ENCODE measurements around the gene MLYCD. TPM values are rescaled to one million over a fixed set of nuclear protein-coding genes. Genes with fewer than 3 reads are reported as not detected.

Gene MLYCD
- total and polyA plus RNA-seq, 8 donors, result 4.3 to 11.2 (median 8.9) TPM

DNA sequence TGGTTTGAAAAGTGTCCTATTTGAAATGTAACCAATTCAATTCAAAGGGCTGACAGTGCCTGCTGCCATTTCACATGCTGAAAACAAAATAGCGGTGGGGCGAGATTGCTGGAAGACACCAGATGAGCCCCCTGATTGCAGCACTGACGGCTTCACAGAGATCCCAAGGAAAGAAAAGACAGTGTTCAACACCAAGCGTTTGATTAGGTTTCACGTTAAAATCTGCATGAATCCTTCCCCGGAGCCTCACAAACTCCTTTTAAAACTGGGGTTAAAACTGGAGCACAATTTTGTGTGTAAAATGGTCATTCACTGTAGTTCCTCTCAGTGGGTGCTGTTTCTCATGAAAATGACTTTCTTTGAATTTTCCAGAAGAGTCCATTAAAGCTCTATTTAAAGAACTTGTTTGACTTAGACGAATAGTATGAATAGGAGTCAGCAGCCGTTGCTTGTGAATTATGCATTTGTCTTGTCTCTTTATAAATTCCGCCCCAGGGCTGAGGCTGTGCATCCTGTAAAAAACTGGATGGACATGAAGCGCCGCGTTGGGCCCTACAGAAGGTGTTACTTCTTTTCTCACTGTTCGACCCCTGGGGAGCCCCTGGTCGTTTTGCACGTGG lies 8.8 kb downstream of the MLYCD start:
- peaks cover 0 to 43% (median 13%) of the 10 kb centered on the region in 3 donors for H3K36me3 ChIP-seq
- DNase-seq (no peak), FAIRE-seq (no peak), ATAC-seq (no peak)
- 83 to 84% methylated on average over 15 of the region's 15 CpGs for WGBS, 2 donors
- no peak overlapping the region for H3K27ac ChIP-seq
- no peaks in the 10 kb centered on the region for H3K27me3 ChIP-seq
- intact Hi-C loops (cut with DNase I), result no loop called here
- TF ChIP-seq, protein P1, sequence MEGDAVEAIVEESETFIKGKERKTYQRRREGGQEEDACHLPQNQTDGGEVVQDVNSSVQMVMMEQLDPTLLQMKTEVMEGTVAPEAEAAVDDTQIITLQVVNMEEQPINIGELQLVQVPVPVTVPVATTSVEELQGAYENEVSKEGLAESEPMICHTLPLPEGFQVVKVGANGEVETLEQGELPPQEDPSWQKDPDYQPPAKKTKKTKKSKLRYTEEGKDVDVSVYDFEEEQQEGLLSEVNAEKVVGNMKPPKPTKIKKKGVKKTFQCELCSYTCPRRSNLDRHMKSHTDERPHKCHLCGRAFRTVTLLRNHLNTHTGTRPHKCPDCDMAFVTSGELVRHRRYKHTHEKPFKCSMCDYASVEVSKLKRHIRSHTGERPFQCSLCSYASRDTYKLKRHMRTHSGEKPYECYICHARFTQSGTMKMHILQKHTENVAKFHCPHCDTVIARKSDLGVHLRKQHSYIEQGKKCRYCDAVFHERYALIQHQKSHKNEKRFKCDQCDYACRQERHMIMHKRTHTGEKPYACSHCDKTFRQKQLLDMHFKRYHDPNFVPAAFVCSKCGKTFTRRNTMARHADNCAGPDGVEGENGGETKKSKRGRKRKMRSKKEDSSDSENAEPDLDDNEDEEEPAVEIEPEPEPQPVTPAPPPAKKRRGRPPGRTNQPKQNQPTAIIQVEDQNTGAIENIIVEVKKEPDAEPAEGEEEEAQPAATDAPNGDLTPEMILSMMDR (IDR thresholded peaks at IDR 0.05), result no peak
- peaks cover 0 to 4% (median 0%) of the 10 kb centered on the region in 3 donors for H3K4me1 ChIP-seq
- no peaks in the 10 kb centered on the region for H3K9me3 ChIP-seq
- no peak overlapping the region for H3K4me3 ChIP-seq

DNA sequence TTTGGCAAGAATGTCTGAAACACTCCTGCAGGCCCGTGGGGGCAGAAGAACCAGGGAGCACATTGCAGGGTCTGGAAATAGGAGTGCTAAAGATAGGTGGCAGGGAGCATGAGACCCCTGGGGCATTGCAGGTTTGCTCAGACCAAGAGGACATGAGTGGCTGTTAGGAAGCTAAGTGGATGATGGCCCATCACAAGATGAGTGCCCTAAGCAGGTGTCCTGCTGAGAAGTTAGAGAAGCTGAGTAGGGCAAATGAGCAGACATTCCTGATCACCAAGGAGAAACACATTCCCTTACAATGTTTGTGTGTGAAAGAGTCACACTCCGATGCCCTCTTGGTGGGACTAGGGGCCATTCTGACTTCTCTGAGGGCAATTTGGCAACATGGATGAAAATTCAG lies 9.9 kb downstream of the MLYCD start:
- WGBS, 2 donors, result 77 to 90% methylated on average over 2 of the region's 2 CpGs
- intact Hi-C loops (cut with DNase I), result no loop called here
- no peak overlapping the region for H3K4me3 ChIP-seq
- H3K4me1 ChIP-seq, result no peaks in the 10 kb centered on the region
- DNase-seq (no peak), FAIRE-seq (no peak), ATAC-seq (no peak)
- TF ChIP-seq, protein P1 (IDR thresholded peaks at IDR 0.05), result no peak
- no peaks in the 10 kb centered on the region for H3K9me3 ChIP-seq
- H3K27ac ChIP-seq, result no peak overlapping the region
- H3K36me3 ChIP-seq, result peaks cover 0 to 54% (median 15%) of the 10 kb centered on the region in 3 donors
- no peaks in the 10 kb centered on the region for H3K27me3 ChIP-seq

DNA sequence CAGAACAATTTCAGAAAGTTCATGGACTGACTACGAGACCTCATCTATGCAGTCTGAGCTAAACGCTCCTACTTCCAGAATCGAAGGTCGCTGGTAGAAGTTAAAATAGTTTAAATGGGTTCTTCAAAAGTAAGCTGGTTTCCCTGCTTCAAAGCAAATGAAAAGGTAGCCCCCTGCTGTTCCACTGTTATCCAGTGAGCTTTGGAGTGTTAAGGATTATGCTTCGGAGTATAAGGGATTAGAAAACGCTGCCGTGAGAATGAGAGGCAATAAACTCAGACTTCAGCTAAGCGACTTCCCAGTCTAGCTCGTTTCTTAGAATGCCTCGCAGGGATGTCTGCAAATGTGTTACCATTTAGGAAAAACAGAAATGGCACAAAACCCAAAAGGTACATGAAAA lies 12.4 kb downstream of the MLYCD start:
- intact Hi-C loops (cut with DNase I), result no loop called here
- 93% methylated on average over 10 of the region's 10 CpGs for WGBS, 2 donors
- DNase-seq (no peak), ATAC-seq (no peak), FAIRE-seq (no peak)
- H3K9me3 ChIP-seq, result no peaks in the 10 kb centered on the region
- TF ChIP-seq, protein P1 (IDR thresholded peaks at IDR 0.05), result no peak
- H3K27me3 ChIP-seq, result no peaks in the 10 kb centered on the region
- peaks cover 0 to 76% (median 32%) of the 10 kb centered on the region in 3 donors for H3K36me3 ChIP-seq
- H3K27ac ChIP-seq, result no peak overlapping the region
- no peak overlapping the region for H3K4me3 ChIP-seq
- H3K4me1 ChIP-seq, result no peaks in the 10 kb centered on the region

DNA sequence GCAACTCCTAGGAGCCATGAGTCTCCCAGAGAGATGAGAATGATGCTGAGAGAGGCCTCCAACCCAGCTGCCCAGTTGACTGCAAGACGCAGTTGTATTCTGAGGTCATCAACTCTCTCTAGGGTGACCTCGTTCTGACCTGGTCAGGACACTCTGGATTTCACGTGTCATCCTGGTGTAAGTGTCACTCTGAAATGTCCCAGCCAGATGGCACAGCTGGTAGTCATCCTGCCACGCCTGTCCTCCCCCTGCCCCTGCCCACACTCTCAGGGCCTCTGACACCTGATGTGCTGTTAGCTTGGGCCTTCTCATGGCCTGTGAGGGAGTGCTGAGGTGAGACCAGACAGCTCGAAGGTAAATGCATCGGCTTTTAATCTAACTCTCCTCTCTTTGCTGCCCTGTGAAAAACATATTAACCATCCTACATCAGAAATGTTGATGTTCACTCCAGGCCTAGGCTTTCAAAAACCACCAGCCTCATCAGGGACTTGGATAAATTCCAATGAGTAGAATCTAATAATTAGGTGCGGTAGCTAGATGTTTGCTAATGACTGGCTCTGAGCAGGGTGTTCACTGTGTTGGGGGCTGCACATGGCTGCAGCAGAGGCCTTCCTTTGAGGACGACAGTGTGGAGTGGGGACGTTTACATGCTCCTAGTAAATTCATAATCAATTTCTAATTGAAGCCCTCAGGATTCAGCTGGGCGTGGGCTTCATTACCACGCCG lies 13.8 kb downstream of the MLYCD start:
- Histone ChIP-seq H3K9me3 (no peaks in the 10 kb centered on the region), H3K36me3 (peaks cover 0 to 72% (median 31%) of the 10 kb centered on the region in 3 donors), H3K4me3 (no peak overlapping the region), H3K27ac (no peak overlapping the region), H3K27me3 (no peaks in the 10 kb centered on the region), H3K4me1 (no peaks in the 10 kb centered on the region)
- ATAC-seq (peak in 2 of 4 donors; percentile 27 to 30), FAIRE-seq (no peak), DNase-seq (no peak)
- TF ChIP-seq, protein P1 (IDR thresholded peaks at IDR 0.05), result no peak
- intact Hi-C loops (cut with DNase I), result no loop called here
- WGBS, 2 donors, result 82 to 84% methylated on average over 12 of the region's 12 CpGs

DNA sequence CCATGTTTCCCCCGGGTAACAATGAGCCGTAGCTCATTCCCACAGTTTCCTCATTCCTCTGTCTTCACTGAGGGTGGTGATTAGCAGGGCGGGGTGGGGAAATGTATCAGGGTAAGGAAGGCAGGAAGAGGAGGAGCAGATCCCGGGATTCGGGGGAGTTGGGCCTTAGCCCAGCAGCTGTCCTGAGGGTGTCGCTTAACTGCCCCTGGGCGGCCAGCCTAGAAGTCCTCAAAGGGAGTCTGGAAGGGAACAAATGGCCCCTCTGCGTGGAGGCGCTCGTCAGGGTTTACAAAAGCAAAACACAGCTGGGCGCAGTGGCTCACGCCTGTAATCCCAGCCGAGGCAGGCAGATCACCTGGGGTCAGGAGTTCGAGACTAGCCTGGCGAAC lies 14.3 kb downstream of the MLYCD start:
- intact Hi-C loops (cut with DNase I), result no loop called here
- peaks cover 0 to 74% (median 28%) of the 10 kb centered on the region in 3 donors for H3K36me3 ChIP-seq
- TF ChIP-seq, protein P1 (IDR thresholded peaks at IDR 0.05), result no peak
- no peaks in the 10 kb centered on the region for H3K4me1 ChIP-seq
- WGBS, 2 donors, result 90 to 91% methylated on average over 15 of the region's 15 CpGs
- no peaks in the 10 kb centered on the region for H3K9me3 ChIP-seq
- H3K27me3 ChIP-seq, result no peaks in the 10 kb centered on the region
- FAIRE-seq (no peak), ATAC-seq (peak in 2 of 4 donors; percentile 21 to 40), DNase-seq (no peak)
- H3K4me3 ChIP-seq, result no peak overlapping the region
- no peak overlapping the region for H3K27ac ChIP-seq
